Sigmoid colon (tissue), 7 donors: ENCODE data around the gene MYRFL. TPM values are rescaled to one million over a fixed set of nuclear protein-coding genes. Genes with fewer than 3 reads are reported as not detected.

Source experiments
- DNase-seq: peaks from one replicate; pipeline ENCODE4 v3.0.0-alpha.2; 2019
- H3K27ac ChIP-seq, 4 donors: fragments of 200-600 bp; sonication (generic); one replicate each; pipeline ENCODE4 v1.5.1; 2016 to 2019; ENCODE audit warnings: mild to moderate bottlenecking in 1 of 4
- H3K27me3 ChIP-seq, 3 donors: fragments of 200-600 bp; sonication (generic); one replicate each; pipeline ENCODE4 v1.5.1; 2019; ENCODE audit warnings: mild to moderate bottlenecking in 1 of 3
- H3K36me3 ChIP-seq, 4 donors: fragments of 200-600 bp; sonication (generic); one replicate each; pipeline ENCODE4 v1.5.1; 2016 to 2019
- H3K4me1 ChIP-seq, 4 donors: fragments of 200-600 bp; sonication (generic); one replicate each; pipeline ENCODE4 v1.5.1; 2017 to 2019
- H3K4me3 ChIP-seq, 4 donors: fragments of 200-600 bp; sonication (generic); one replicate each; pipeline ENCODE4 v1.5.1; 2017 to 2019; ENCODE audit warnings: mild to moderate bottlenecking in 2 of 4, moderate library complexity in 1 of 4
- H3K9me3 ChIP-seq, 4 donors: fragments of 200-600 bp in 3 of 4; sonication (generic) in 3 of 4; one replicate each; pipeline versions ENCODE4 v1.5.1 to v1.6.1; 2013 to 2019
- CTCF ChIP-seq, 4 experiments: fragments of 450-650 bp in 3 of 4; fragments of 200-600 bp in 1 of 4; IDR thresholded peaks; one replicate each; pipeline ENCODE4 v1.5.1; 2016 to 2019; ENCODE audit warnings: antibody characterized with exemption in 4 of 4, mild to moderate bottlenecking in 3 of 4, moderate library complexity in 2 of 4
- EP300 ChIP-seq, 4 donors: sonication (generic); formaldehyde crosslinking; IDR thresholded peaks; one replicate each; pipeline ENCODE4 v1.6.1; 2017; ENCODE audit warnings: antibody characterized with exemption in 4 of 4
- POLR2A ChIP-seq, 2 donors: fragments of 450-650 bp; IDR thresholded peaks; one replicate each; pipeline ENCODE4 v1.6.1; 2016; ENCODE audit warnings: antibody characterized with exemption in 2 of 2, mild to moderate bottlenecking in 2 of 2, moderate library complexity in 2 of 2
- POLR2AphosphoS5 ChIP-seq, 4 donors: sonication (generic); formaldehyde crosslinking; IDR thresholded peaks; one replicate each; pipeline ENCODE4 v1.6.1; 2017; ENCODE audit warnings: antibody characterized with exemption in 4 of 4
- WGBS, 2 donors: extraction: QIAGEN DNeasy Blood & Tissue Kit; methylation state at CpG; one replicate each; pipeline ENCODE4 v1.1.7; 2013; 5-methylcytosine and 5-hydroxymethylcytosine counted together
- intact Hi-C: fragments of 100-400 bp; cut with DNase I; formaldehyde crosslinking; loops from one replicate; pipeline ENCODE4 v1.15.1; 2023
- polyA plus RNA-seq, 3 donors: library from polyadenylated mRNA; stranded (reverse); fragments of 200-250 nt; gene quantifications; one replicate each; pipeline ENCODE4 v1.2.3, GENCODE V29; 2013
- total RNA-seq, 4 donors: library from RNA; depleted of rRNA; stranded (reverse); fragments of >200 nt; gene quantifications; one replicate each; pipeline ENCODE4 v1.1.0, GENCODE V29; 2016
- donor health status: healthy with polysubstance abuse.
- donor health status: Bipolar disorder and iron deficiency.
- donor health status: healthy.

Gene MYRFL
- total and polyA plus RNA-seq, 7 donors = 0.48 TPM; not detected in 6

- H3K27ac ChIP-seq = no peak overlapping the region
- no peaks in the 10 kb centered on the region for H3K36me3 ChIP-seq
- TF ChIP-seq EP300 (IDR thresholded peaks at IDR 0.05) = no peak
- TF ChIP-seq POLR2AphosphoS5 (IDR thresholded peaks at IDR 0.05) = no peak
- TF ChIP-seq CTCF (IDR thresholded peaks at IDR 0.05) = no peak
- no peak for TF ChIP-seq POLR2A (IDR thresholded peaks at IDR 0.05)
- H3K9me3 ChIP-seq = no peaks in the 10 kb centered on the region
- no peak overlapping the region for H3K4me3 ChIP-seq
- no peak for DNase-seq
- intact Hi-C loops = loop anchor here (5.0 kb wide), 1 partner anchor 857 kb away; no protein-coding TSS in a partner anchor
- WGBS, 2 donors = 86 to 93% methylated on average over 11 of the region's 11 CpGs
- H3K27me3 ChIP-seq = peaks cover 0 to 12% (median 0%) of the 10 kb centered on the region in 3 donors
- H3K4me1 ChIP-seq = peaks cover 0 to 8% (median 3%) of the 10 kb centered on the region in 4 donors
These were observed 50.4 kb downstream of the MYRFL start for GRCh38 chr12:69875416-69875935.

- H3K9me3 ChIP-seq = no peaks in the 10 kb centered on the region
- H3K36me3 ChIP-seq = no peaks in the 10 kb centered on the region
- 13 to 28% methylated on average over 23 of the region's 23 CpGs for WGBS, 2 donors
- H3K27ac ChIP-seq = no peak overlapping the region
- no peak for DNase-seq
- H3K4me3 ChIP-seq = no peak overlapping the region
- H3K27me3 ChIP-seq = peaks cover 0 to 12% (median 0%) of the 10 kb centered on the region in 3 donors
- H3K4me1 ChIP-seq = peaks cover 0 to 8% (median 3%) of the 10 kb centered on the region in 4 donors
- intact Hi-C loops = loop anchor here (1.0 to 5.0 kb wide), 2 partner anchors 698 to 853 kb away; no protein-coding TSS in a partner anchor
- peak; percentile 29 to 74 (median 68) for TF ChIP-seq CTCF (IDR thresholded peaks at IDR 0.05)
- no peak for TF ChIP-seq EP300 (IDR thresholded peaks at IDR 0.05)
These were observed 54.3 kb downstream of the MYRFL start for GRCh38 chr12:69879007-69879960.

DNA sequence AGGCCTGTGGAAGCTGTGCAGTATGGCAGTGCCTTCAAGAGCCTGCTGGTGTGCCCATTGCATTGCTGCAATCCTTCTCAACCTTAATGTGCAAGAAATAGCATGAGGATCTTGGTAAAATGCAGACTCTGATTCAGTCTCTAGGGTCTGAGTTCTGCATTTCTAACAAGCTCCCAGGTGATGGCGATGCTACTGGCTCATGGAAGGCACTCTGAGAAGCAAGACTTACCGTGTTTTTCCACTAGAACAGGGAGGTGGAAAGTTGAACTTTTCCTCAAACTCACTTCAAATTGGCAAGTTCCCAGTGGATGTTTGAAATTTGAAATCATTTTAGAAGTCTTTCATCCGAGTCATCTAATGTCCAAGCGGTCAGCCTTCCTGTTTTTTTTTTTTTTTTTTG is 55.5 kb downstream of the MYRFL start:
- Histone ChIP-seq H3K27ac (no peak overlapping the region), H3K9me3 (no peaks in the 10 kb centered on the region), H3K4me1 (peaks cover 0 to 8% (median 3%) of the 10 kb centered on the region in 4 donors), H3K27me3 (peaks cover 0 to 12% (median 0%) of the 10 kb centered on the region in 3 donors), H3K36me3 (no peaks in the 10 kb centered on the region), H3K4me3 (no peak overlapping the region)
- intact Hi-C loops = loop anchor here (5.0 kb wide), 1 partner anchor 837 kb away; no protein-coding TSS in a partner anchor
- WGBS, 2 donors = 85 to 87% methylated on average over 4 of the region's 4 CpGs
- no peak for TF ChIP-seq POLR2AphosphoS5 (IDR thresholded peaks at IDR 0.05)
- TF ChIP-seq CTCF (IDR thresholded peaks at IDR 0.05) = no peak
- no peak for TF ChIP-seq POLR2A (IDR thresholded peaks at IDR 0.05)
- no peak for DNase-seq

GRCh38 chr12:69881771-69882170 is 56.7 kb downstream of the MYRFL start:
- no peak for DNase-seq
- Histone ChIP-seq H3K27ac (no peak overlapping the region), H3K27me3 (peaks cover 0 to 12% (median 0%) of the 10 kb centered on the region in 3 donors), H3K9me3 (no peaks in the 10 kb centered on the region), H3K4me1 (peaks cover 0 to 8% (median 3%) of the 10 kb centered on the region in 4 donors), H3K36me3 (no peaks in the 10 kb centered on the region), H3K4me3 (no peak overlapping the region)
- intact Hi-C loops = loop anchor here (5.0 kb wide), 1 partner anchor 836 kb away; no protein-coding TSS in a partner anchor
- no peak for TF ChIP-seq POLR2AphosphoS5 (IDR thresholded peaks at IDR 0.05)
- TF ChIP-seq CTCF (IDR thresholded peaks at IDR 0.05) = no peak
- no peak for TF ChIP-seq POLR2A (IDR thresholded peaks at IDR 0.05)
- no peak for TF ChIP-seq EP300 (IDR thresholded peaks at IDR 0.05)
- 67 to 92% methylated on average over 3 of the region's 3 CpGs for WGBS, 2 donors
